ENCODE data around the gene KIRREL3. TPM values are rescaled to one million over a fixed set of nuclear protein-coding genes. Genes with fewer than 3 reads are reported as not detected.
"Not testable (repeated sequence)": the region's sequence is repeated elsewhere in the genome, so short reads cannot be mapped to it uniquely, and the experiment has no call there.

KIRREL3 gene
- polyA plus RNA-seq, 1 donor (not counting 4 experiments of a cell fraction or from before 2014, with no cell fraction given): 0.04 TPM

DNA sequence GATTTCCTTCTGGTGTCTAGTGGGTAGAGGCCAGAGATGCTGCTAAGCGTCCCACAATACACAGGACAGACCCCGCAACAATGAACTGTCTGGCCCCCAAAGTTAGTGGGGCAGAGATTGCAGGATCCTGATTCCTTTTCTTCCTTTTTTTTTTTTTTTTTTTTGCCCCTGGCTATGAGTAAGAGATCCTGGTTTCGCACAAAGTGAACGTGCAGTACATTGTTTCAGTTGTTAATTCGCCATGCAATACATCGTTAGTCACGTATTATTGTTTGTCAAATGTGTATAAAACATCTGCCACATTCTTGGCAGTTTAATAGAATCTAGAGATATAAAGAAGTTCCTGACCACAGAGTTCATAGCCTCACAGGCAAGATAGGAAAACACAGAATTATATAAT lies 624.8 kb downstream of the KIRREL3 start:
- Histone ChIP-seq H3K9ac (ENCODE audit: control insufficient read depth, extremely low read depth, insufficient read depth, low read length) (no peak overlapping the region), H3K9me1 (ENCODE audit: control insufficient read depth, extremely low read depth, insufficient read depth, low read length) (peaks cover 5% of the 10 kb centered on the region), H3K27ac (ENCODE audit: control insufficient read depth, insufficient read depth, low read length) (no peak overlapping the region), H3K27me3 (ENCODE audit: control insufficient read depth, extremely low read depth, insufficient read depth, low read length) (no peaks in the 10 kb centered on the region), H3K4me2 (ENCODE audit: control insufficient read depth, extremely low read depth, insufficient read depth, low read depth, low read length) (no peak overlapping the region), H3K4me3 (ENCODE audit: control insufficient read depth in 2 of 3, extremely low read depth in 1 of 3, insufficient read depth in 2 of 3, low read depth in 1 of 3, low read length in 3 of 3) (no peak overlapping the region), H2AFZ (ENCODE audit: control insufficient read depth, low read length) (no peak overlapping the region), H4K20me1 (ENCODE audit: control insufficient read depth, extremely low read depth, insufficient read depth, low read length) (no peaks in the 10 kb centered on the region), H3K9me3 (ENCODE audit: control insufficient read depth, low read depth, low read length) (no peaks in the 10 kb centered on the region), H3K36me3 (ENCODE audit: control insufficient read depth in 2 of 2, extremely low read depth in 1 of 2, insufficient read depth in 2 of 2, low read length in 2 of 2) (peaks cover 0 to under 1% of the 10 kb centered on the region in 2 experiments), H3K79me2 (ENCODE audit: control insufficient read depth, insufficient read depth, low read length) (peaks cover 52% of the 10 kb centered on the region), H3K4me1 (ENCODE audit: control insufficient read depth, extremely low read depth, insufficient read depth, low read length) (peaks cover 15% of the 10 kb centered on the region)
- no peak for DNase-seq (ENCODE audit: low read depth, low spot score)
- TF ChIP-seq EZH2 (IDR thresholded peaks at IDR 0.05; ENCODE audit: low read length) (no peak), CTCF (optimal IDR thresholded peaks at IDR 0.05 in 1 of 3, IDR thresholded peaks at IDR 0.05 in 1 of 3, conservative IDR thresholded peaks at IDR 0.05 in 1 of 3; ENCODE audit: extremely low read depth in 1 of 3, insufficient read depth in 2 of 3, low read length in 3 of 3) (no peak)
- dilution Hi-C loops (cut with MboI; ENCODE audit: extremely low pct_ligation_motif_present, low sequenced_read_pairs): no loop called here
- no peak for FAIRE-seq

GRCh38 chr11:126374562-126375300 lies 625.8 kb downstream of the KIRREL3 start:
- H3K4me2 ChIP-seq (ENCODE audit: control insufficient read depth, extremely low read depth, insufficient read depth, low read depth, low read length); dilution Hi-C loops (cut with MboI; ENCODE audit: extremely low pct_ligation_motif_present, low sequenced_read_pairs); FAIRE-seq; H3K9ac ChIP-seq (ENCODE audit: control insufficient read depth, extremely low read depth, insufficient read depth, low read length); H3K4me3 ChIP-seq (ENCODE audit: control insufficient read depth in 2 of 3, extremely low read depth in 1 of 3, insufficient read depth in 2 of 3, low read depth in 1 of 3, low read length in 3 of 3); DNase-seq (ENCODE audit: low read depth, low spot score); H3K27me3 ChIP-seq (ENCODE audit: control insufficient read depth, extremely low read depth, insufficient read depth, low read length); H3K9me1 ChIP-seq (ENCODE audit: control insufficient read depth, extremely low read depth, insufficient read depth, low read length); H3K9me3 ChIP-seq (ENCODE audit: control insufficient read depth, low read depth, low read length); H3K27ac ChIP-seq (ENCODE audit: control insufficient read depth, insufficient read depth, low read length); H3K36me3 ChIP-seq (ENCODE audit: control insufficient read depth in 2 of 2, extremely low read depth in 1 of 2, insufficient read depth in 2 of 2, low read length in 2 of 2); H4K20me1 ChIP-seq (ENCODE audit: control insufficient read depth, extremely low read depth, insufficient read depth, low read length); H2AFZ ChIP-seq (ENCODE audit: control insufficient read depth, low read length): not testable (repeated sequence)
- peaks cover 55% of the 10 kb centered on the region for H3K79me2 ChIP-seq (ENCODE audit: control insufficient read depth, insufficient read depth, low read length)
- H3K4me1 ChIP-seq (ENCODE audit: control insufficient read depth, extremely low read depth, insufficient read depth, low read length): peaks cover 15% of the 10 kb centered on the region

DNA sequence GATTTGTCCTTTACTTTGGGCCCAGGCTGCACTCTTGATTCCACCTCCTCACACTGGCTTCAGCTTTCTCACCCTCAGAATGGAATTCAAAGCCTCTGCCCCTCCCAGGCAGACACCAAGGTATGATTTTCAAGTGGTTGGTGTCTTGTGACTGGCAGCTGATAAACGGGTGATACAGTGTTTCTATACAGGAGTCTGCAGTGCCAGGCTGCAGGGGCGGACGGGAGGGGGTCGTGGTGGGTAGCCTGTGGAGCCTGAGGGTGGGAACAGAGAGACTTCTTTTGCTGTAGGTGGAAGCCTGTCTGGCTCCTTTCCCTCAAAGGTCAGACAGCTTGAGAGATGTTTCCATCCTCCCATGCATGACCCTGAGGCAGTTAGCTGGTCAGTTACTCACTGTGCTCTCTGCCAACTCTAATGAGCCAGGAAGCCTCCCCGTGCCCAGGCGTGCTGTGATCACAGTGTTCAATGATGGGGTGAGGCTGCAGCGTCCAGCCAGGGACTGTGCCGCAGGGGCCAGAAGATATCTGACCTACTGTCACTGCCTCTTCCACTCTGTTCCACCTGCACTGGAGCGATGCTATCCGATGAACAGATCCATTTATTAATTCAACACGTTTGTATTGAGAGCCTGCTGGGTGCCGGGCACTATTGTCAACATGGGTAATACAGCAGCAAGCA lies 627.0 kb downstream of the KIRREL3 start:
- DNase-seq (ENCODE audit: low read depth, low spot score); H3K27me3 ChIP-seq (ENCODE audit: control insufficient read depth, extremely low read depth, insufficient read depth, low read length); H2AFZ ChIP-seq (ENCODE audit: control insufficient read depth, low read length); H3K4me3 ChIP-seq (ENCODE audit: control insufficient read depth in 2 of 3, extremely low read depth in 1 of 3, insufficient read depth in 2 of 3, low read depth in 1 of 3, low read length in 3 of 3); H3K36me3 ChIP-seq (ENCODE audit: control insufficient read depth in 2 of 2, extremely low read depth in 1 of 2, insufficient read depth in 2 of 2, low read length in 2 of 2); H4K20me1 ChIP-seq (ENCODE audit: control insufficient read depth, extremely low read depth, insufficient read depth, low read length); dilution Hi-C loops (cut with MboI; ENCODE audit: extremely low pct_ligation_motif_present, low sequenced_read_pairs); H3K9me3 ChIP-seq (ENCODE audit: control insufficient read depth, low read depth, low read length); H3K9me1 ChIP-seq (ENCODE audit: control insufficient read depth, extremely low read depth, insufficient read depth, low read length): not testable (repeated sequence)
- Histone ChIP-seq H3K79me2 (ENCODE audit: control insufficient read depth, insufficient read depth, low read length) (peaks cover 55% of the 10 kb centered on the region), H3K27ac (ENCODE audit: control insufficient read depth, insufficient read depth, low read length) (peak overlapping the region; percentile 8), H3K4me1 (ENCODE audit: control insufficient read depth, extremely low read depth, insufficient read depth, low read length) (peaks cover 15% of the 10 kb centered on the region), H3K9ac (ENCODE audit: control insufficient read depth, extremely low read depth, insufficient read depth, low read length) (peak overlapping the region; percentile 22), H3K4me2 (ENCODE audit: control insufficient read depth, extremely low read depth, insufficient read depth, low read depth, low read length) (peak overlapping the region; percentile 32)
- FAIRE-seq: peak; percentile 100
